ENCODE results near the gene USP40.

The USP40 gene

DNA sequence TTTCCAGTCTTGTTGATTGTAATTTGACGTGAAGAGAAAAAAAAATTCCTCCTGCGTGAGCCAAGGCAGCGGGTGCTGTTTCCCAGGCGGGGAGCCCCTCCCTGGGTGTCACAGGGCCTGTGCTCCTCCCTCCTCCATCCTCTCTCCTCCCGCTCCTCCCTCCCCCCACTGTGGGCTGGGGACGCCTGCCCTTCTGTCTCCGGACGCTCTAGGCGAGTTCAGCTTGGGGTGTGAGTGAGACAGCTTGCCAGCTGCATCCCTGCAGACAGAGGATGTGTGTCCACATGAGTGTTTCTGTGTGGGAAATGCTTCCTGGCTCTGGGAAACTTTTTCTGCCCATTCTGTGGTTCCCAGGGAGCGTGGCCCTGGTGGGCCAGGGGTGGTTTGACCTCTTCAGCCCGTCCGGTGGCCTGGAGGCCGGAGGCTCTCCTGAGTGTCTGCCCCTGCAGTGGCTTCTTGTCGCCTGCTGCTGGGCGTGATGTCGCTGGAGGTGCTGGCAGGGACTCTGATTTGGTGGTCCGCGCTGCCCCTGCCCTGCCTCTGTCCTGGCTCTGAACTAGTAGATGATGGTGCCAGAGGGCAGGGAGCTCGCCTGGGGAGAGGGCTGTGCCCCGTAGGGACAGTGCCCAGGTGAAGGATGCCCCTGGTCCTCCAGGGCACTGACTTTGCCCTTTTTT is 96.4 kb downstream of the USP40 start:
- TF ChIP-seq, protein P1, sequence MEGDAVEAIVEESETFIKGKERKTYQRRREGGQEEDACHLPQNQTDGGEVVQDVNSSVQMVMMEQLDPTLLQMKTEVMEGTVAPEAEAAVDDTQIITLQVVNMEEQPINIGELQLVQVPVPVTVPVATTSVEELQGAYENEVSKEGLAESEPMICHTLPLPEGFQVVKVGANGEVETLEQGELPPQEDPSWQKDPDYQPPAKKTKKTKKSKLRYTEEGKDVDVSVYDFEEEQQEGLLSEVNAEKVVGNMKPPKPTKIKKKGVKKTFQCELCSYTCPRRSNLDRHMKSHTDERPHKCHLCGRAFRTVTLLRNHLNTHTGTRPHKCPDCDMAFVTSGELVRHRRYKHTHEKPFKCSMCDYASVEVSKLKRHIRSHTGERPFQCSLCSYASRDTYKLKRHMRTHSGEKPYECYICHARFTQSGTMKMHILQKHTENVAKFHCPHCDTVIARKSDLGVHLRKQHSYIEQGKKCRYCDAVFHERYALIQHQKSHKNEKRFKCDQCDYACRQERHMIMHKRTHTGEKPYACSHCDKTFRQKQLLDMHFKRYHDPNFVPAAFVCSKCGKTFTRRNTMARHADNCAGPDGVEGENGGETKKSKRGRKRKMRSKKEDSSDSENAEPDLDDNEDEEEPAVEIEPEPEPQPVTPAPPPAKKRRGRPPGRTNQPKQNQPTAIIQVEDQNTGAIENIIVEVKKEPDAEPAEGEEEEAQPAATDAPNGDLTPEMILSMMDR (IDR thresholded peaks at IDR 0.05), result no peak
- Mint-ChIP-seq H3K9me3 (no peaks in the 10 kb centered on the region), H3K4me3 (no peak overlapping the region), H3K36me3 (ENCODE audit: low read depth) (peaks cover 63% of the 10 kb centered on the region), H3K4me1 (no peaks in the 10 kb centered on the region), H3K27ac (no peak overlapping the region), H3K27me3 (ENCODE audit: low read depth, poor library complexity) (peaks cover 3% of the 10 kb centered on the region)
- DNase-seq, result no peak

DNA sequence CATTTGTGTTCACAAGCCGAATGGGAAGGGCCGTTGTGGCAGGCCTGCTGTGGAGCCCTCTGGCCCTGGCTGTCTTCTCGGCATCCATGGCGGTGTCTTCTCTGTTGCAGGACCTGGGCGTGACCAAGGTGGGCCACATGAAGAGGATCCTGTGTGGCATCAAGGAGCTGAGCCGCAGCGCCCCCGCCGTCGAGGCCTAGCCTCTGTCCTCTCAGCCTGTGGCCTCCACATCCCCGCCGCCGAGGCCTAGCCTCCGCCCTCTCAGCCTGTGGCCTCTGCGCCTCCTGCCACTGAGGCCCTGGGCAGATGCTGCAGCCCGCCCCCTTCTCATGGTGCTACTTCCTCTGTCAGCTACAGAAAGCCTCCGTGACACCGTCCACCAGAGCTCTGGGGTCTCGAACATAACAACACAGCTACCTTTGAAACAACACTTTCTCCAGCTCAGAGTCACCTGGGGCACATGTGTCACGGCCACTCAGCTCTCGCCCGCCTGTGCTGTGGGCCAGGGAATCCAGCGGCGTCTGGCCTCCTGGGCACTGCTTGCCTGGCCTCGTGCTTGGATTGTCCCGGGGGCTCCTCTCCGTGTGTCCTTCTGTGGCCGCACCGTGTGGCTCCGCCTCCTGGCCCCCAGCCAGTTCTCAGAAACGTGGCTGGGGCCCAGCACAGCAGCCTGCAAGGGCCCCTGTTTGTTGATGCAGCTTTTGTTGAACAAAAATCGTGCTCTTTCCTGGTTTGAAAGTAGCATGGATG is 97.1 kb downstream of the USP40 start:
- Mint-ChIP-seq H3K9me3 (no peaks in the 10 kb centered on the region), H3K4me3 (no peak overlapping the region), H3K36me3 (ENCODE audit: low read depth) (peaks cover 63% of the 10 kb centered on the region), H3K27me3 (ENCODE audit: low read depth, poor library complexity) (peaks cover 3% of the 10 kb centered on the region), H3K4me1 (no peaks in the 10 kb centered on the region), H3K27ac (peak overlapping the region; percentile 54)
- TF ChIP-seq, protein P1 (IDR thresholded peaks at IDR 0.05), result no peak
- DNase-seq, result no peak

DNA sequence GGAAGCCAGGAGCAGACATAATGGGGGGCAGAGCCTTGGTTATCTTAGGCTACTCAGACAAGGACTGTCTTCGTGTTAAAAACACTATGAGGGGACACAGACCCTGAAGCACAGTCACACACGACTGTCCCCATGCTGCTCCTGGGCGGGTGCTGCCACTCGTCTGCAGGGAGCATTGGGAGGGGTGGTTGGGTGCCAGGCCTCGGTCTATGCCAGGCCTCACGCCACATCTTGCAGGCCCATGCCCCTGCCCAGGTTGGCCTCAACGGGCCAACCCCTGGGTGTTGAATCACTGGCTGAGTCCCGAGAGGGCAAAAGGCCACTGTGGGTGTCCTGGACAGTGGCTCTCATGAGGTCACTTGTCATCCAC is 97.9 kb downstream of the USP40 start:
- no peaks in the 10 kb centered on the region for H3K4me1 Mint-ChIP-seq
- H3K27ac Mint-ChIP-seq, result peak overlapping the region; percentile 42
- no peak for DNase-seq
- TF ChIP-seq, protein P1 (IDR thresholded peaks at IDR 0.05), result no peak
- H3K36me3 Mint-ChIP-seq (ENCODE audit: low read depth), result peaks cover 69% of the 10 kb centered on the region
- no peaks in the 10 kb centered on the region for H3K9me3 Mint-ChIP-seq
- no peak overlapping the region for H3K4me3 Mint-ChIP-seq
- peaks cover 3% of the 10 kb centered on the region for H3K27me3 Mint-ChIP-seq (ENCODE audit: low read depth, poor library complexity)

DNA sequence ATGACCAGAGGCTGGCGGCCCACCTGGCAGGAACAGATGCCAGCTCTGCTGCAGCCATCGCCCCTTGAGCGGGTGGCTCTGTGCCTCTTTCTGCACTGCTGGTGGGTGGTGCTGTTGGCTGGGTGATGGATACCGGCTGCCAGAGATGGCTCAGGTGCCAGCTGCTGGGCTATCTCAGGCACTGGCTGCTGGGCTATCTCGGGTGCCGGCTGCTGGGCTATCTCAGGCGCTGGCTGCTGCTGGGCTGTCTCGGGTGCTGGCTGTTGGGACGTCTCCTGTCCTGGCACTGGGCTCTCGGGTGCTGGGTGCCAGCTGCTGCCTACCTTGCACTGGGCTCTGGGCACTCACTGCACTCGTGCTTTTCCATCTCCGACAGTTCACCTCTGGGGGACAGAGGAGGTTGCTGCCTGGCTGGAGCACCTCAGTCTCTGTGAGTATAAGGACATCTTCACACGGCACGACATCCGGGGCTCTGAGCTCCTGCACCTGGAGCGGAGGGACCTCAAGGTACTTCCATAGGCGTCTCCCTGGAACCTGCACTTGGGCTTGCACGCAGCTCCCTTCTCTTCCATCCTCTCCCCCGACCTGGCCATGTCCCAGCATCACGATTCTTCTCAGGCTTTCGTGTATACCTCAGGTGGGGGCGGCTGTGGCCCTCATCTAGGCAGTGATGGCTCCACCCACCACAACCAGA is 98.4 kb downstream of the USP40 start:
- H3K27me3 Mint-ChIP-seq (ENCODE audit: low read depth, poor library complexity), result peaks cover 3% of the 10 kb centered on the region
- DNase-seq, result no peak
- H3K36me3 Mint-ChIP-seq (ENCODE audit: low read depth), result peaks cover 74% of the 10 kb centered on the region
- TF ChIP-seq, protein P1 (IDR thresholded peaks at IDR 0.05), result no peak
- H3K4me1 Mint-ChIP-seq, result no peaks in the 10 kb centered on the region
- H3K27ac Mint-ChIP-seq, result peak overlapping the region; percentile 42
- H3K4me3 Mint-ChIP-seq, result no peak overlapping the region
- H3K9me3 Mint-ChIP-seq, result no peaks in the 10 kb centered on the region

- no peak overlapping the region for H3K4me3 Mint-ChIP-seq
- DNase-seq, result no peak
- H3K9me3 Mint-ChIP-seq, result no peaks in the 10 kb centered on the region
- H3K27me3 Mint-ChIP-seq (ENCODE audit: low read depth, poor library complexity), result peaks cover 3% of the 10 kb centered on the region
- no peak overlapping the region for H3K27ac Mint-ChIP-seq
- H3K4me1 Mint-ChIP-seq, result no peaks in the 10 kb centered on the region
- H3K36me3 Mint-ChIP-seq (ENCODE audit: low read depth), result peaks cover 71% of the 10 kb centered on the region
- TF ChIP-seq, protein P1 (IDR thresholded peaks at IDR 0.05), result no peak
Observed at GRCh38 chr2:233466991-233467603, 99.5 kb downstream of the USP40 start.
